Embryonic facial prominence (tissue), 1 donor: ENCODE results near the gene CHORDC1.
"Not testable (repeated sequence)": the region's sequence is repeated elsewhere in the genome, so short reads cannot be mapped to it uniquely, and the experiment has no call there.

ENCODE experiments used
- DNase-seq: peaks from one replicate; pipeline ENCODE4 v3.0.0-alpha.2; 2016; ENCODE audit errors: extremely low spot score

Gene CHORDC1

DNA sequence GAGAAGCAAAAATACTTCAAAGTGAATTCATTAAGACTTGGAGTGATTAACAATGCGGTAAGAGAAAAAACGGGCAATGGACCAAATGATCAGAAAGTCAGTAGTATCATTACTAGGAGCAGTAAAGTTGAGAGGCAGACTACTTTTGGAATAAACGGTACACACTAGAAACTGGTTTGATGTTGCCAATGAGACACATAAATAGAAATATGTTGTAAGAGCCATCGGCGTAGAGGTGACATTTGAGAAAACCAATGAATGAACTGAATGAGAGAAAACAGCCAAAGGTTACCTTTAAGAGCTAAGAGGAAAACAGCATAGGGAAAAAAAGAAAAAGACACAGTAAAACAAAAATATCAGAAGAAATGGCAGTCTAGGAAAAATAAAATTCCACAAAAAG, 6.2 kb downstream of the CHORDC1 start:
- DNase-seq, result no peak

DNA sequence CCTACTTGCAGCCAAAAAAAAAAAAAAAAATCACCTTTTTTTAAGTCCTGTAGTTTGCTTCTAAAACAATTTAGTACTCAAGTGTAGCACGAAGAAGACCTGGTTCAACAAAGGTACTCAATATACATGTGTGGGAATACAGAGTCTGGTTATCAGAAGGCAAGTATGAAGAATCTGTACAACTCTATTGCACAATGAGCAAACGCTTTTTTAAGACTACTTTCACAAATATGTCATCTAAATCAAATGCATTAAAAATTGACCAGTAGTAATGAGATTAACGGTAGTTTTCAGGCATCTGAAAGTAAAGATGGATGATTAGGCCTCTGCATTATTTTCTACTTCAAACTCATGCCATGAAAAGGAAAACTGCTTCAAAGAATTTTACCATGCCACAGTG, 9.5 kb downstream of the CHORDC1 start:
- no peak for DNase-seq

DNA sequence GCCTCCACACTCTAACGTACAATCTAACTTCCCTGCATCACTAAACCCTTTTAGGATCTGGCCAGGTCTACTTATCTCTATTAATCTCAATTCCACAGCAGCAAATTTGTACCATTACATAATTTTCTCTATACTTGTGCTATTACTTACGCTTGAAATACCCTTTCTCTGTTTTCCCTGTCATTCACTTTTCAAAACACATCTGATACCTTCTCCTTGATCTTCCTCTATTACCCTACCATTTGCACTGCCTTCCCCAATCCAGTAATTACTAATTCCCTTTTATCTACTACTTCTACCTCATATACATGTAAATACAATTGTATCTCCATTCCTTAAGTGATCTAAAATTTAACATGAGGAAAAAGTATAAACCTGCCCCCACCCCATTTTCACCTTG, 14.0 kb downstream of the CHORDC1 start:
- DNase-seq, result no peak

DNA sequence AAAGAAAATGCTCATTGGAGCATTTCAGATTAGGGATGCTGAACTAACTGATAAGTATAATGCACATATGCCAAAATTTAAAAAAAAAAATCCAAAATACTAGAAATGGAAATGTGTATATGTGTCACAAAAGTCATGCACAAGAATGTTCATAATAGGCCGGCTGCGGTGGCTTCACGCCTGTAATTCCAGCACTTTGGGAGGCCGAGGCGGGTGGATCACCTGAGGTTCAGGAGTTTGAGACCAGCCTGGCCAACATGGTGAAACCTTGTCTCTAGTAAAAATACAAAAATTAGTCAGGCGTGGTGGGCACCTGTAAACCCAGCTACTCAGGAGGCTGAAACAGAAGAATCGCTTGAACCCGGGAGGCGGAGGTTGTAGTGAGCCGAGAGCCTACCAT, 14.9 kb downstream of the CHORDC1 start:
- not testable (repeated sequence) for DNase-seq

DNA sequence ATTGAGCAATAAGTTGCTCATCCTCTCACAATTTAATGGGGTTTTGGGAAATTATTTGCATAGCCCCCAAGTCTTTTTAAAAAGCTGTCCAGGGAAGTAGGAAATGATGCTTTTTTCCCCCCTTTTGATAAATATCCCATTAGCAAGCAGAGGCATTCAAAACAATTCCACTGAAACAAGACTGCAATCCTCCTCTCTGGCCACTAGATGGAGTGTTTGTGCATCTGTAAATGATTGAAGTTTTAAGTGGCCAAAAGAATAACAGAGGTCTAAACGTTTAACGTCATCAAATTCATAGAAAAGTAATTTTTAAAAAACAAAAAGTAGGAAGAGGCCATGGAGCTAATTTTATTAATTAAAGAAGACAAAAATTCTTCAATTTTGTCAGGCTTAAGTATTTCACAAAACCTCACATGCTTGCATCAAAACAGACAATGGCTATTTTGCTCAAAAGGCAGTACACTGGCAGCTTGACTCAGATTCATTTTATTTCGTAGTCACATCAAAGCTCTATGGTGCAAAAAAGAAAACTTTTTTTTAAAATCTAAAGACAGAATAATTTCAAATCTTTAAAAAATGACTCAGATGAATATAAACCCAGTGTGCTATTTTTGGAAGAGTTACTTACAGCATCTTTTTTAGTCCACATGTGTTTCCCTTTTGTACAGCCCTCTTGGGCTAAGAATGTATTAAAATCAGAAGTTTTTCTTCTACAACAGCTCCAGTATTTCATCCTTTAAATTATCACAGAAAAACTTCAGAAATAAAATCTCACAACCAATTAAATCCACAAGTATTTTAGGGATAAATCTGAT, 17.8 kb downstream of the CHORDC1 start:
- DNase-seq, result no peak

DNA sequence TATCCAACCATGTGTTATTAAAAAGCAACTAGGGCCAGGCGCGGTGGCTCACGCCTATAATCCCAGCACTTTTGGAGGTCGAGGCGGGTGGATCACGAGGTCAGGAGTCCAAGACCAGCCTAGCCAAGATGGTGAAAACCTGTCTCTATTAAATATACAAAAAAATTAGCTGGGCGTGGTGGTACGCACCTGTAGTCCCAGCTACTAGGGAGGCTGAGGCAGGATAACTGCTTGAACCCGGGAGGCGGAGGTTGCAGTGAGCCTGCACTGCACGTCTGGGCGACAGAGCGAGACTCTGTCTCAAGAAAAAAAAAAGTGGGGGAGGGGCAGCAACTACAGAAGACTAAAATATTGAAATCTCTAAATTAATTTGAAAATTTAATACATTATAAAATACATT, 18.4 kb downstream of the CHORDC1 start:
- DNase-seq, result no peak

DNA sequence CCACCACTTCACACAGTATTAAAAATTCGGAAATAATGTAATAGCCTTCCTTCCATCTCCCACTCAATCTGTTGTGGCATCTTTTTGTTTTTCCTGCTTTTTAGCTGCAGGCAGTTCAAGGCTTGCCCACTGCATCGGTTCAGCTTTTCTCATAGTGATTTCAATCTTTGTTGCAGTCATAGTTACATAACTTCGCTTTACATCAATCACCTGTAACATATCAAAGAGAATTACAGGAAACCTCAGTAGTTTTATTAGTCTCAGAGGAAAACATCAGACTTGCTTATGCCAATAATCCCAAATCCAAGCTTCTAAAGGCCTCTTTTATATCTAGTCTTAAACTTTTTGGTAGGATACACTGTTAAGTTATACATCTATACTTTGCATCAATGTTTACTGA, 20.5 kb downstream of the CHORDC1 start:
- no peak for DNase-seq

DNA sequence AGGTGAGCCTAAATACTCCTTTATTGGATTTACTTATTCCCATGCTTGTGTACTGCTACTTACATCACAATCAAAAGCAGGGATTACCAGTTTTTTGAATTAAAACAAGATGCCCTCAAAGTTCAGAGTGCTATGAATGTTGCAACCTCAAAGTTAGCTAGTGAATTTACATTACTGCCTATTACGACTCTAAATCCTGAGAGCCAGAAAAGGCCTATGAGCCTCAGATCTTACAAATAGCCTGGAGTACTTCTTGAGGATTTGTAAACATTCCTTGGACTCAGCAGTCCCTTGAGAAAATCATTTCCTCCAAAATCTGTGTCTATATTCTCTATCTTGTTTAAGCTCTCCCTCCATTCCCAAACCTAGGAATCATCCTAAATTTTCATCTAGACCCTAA, 25.5 kb downstream of the CHORDC1 start:
- no peak for DNase-seq

DNA sequence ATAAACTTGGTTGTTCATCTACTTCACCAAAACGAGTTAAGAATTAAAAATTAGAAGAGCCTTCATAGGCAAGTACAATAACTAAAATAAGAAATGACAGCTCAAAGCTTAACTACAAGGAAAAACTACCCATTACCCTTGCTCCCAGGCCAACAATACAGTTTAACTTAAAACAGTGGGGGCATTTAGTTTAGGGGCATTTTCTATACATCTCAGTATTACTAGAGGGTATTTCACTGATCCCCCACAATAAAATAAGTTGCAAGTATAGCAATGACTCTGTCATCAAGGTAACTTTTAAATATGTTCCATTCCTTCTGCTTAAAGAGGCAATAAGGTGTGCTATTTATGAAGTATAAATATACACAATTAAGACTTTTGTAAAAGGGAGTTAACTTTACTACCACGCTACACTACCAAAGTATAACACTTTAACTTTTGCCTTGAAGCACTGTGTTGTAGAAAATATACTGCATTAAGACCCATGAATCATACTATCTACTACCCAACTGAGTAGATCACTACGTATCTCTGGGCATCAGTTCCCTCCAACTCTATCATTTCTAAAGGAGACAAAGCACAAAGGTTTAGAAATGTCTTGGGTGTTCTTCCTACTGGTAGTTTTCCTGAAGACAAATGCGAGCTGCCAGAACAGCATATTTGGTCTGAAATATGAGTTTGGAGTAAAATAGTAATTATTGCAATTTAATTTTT, 29.8 kb downstream of the CHORDC1 start:
- DNase-seq, result no peak

DNA sequence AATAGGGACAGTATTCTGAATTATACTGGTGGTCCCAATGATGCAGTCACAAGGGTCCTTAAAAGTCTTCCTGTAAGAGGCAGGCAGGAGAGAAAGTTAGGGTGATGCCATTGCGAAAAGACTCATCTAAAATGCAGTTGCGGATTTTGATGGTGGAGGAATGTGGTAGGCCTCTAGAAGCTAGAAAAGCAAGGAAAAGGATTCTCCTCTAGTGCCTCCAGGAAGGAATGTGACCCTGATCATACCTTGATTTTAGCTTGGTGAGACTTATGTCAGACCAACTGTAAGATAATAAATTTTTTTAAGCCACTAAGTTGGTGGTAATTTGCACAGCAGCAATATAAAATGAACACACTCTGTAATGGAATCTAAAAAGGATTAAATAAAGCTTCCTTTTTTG, 33.8 kb downstream of the CHORDC1 start:
- DNase-seq, result no peak

DNA sequence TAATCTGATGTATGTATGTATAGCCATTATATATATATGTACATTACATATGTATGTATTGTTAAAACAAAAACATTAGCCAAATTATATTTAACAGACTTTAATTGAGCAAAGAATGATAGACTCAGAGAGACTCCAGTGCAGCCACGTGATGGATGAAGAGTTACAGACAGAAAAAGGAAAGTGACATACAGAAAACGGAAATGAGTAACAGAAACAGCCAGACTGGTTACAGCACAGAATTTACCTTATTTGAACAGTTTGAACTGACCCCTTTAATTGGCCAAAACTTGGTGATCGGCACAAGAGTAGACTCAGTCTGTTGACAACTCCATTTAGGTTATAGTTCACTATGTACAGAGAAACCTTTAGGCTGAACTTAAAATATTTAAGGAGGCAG, 35.0 kb downstream of the CHORDC1 start:
- DNase-seq, result no peak

DNA sequence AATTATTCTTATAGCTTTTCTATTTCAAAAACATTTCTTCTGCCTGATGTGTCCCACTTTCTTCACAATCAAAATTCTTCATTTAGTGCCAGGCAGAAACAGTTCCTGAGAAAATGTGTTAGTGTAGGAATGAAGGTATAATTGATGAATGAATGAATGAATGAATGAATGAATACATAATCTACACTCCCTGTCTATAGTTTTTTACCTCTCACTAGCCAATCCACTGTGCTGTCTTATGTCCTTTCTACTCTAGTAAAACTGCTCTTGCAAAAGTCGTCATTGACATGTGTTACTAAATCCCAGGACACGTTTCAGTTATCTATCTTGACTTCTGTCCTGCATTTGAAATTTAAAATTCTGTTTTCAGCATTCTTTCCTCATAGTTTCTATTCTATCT, 42.9 kb downstream of the CHORDC1 start:
- DNase-seq, result no peak

DNA sequence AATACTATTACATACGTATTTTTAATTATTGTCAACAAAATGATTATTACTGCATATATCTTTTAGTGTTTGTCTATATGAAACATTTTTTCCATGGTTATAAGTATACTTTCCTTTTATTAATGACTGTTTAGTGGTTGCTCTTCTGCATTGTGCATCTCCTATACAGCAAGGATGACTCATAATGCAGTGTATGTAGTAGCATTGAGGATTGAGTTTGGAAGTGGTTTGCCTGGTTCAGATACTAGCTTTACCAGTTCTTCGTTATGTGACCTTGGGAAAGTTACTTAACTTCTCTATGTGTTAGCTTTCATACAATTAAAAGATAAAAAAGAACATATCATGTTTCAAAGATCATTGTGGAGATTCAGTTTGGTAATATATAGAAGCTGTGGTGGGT, 44.1 kb downstream of the CHORDC1 start:
- DNase-seq, result no peak

DNA sequence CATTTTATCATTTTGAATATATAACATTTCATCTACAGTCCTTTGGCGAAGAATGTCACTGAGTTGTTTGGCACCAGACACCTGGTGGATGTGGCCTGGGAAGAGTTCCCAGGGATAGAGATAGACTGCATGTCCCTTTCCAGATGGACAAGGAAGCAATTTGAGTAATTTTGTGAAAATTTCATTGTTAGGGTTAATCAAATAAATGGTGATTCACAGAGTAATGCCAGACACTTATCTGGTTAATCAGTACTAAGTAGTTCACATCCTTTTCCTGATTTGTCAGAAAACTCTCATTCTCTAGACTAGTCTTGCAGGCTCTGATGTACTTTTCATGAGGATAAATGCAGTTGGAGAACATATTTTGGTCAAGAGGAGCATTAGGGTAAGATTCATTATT, 46.8 kb downstream of the CHORDC1 start:
- DNase-seq, result no peak

DNA sequence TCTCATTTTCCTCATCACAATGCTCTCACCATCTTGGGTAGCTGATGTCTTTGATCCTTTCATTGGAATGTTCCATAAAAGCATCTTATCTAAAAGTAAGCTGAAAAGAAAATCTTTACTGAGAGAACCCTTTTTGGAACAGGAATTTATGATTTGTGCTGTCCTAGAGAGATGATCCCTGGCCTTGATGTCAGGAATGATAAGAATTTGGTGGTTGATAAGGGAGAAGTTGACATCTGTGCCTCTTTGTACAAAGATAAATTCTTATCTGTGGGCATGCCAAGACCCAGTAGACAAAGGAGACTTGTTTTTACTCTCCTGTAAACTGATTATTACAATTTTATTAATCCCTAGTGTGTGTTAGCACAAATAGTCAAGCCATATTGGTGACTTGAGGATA, 51.5 kb downstream of the CHORDC1 start:
- no peak for DNase-seq

DNA sequence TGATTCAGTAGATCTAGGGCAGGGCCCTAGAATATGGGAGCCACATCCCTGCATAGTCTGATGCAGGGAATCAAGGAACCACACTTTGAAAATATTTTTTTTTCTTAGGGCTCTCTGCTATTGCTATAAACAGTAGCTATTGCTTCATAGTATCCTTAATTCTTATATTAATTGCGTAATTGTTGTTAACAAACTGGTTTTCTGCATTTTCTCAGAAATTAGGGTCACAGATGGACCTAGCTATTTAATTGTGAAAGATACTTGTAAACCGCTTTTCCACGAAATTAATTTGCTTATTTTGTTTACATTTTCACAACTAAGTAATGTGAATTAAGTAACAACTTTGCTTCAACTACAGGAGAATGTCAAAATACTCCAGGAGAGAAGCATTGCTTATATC, 54.3 kb downstream of the CHORDC1 start:
- DNase-seq, result no peak

DNA sequence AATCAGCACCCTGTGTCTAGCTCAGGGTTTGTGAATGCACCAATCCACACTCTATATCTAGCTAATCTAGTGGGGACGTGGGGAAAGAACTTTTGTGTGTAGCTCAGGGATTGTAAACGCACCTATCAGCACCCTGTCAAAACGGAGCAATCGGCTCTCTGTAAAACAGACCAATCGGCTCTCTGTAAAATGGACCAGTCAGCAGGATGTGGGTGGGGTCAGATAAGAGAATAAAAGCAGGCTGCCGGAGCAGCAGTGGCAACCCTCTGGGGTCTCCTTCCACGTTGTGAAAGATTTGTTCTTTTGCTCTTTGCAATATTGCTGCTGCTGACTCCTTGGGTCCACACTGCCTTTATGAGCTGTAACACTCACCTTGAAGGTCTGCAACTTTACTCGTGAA, 55.1 kb downstream of the CHORDC1 start:
- DNase-seq, result not testable (repeated sequence)

DNA sequence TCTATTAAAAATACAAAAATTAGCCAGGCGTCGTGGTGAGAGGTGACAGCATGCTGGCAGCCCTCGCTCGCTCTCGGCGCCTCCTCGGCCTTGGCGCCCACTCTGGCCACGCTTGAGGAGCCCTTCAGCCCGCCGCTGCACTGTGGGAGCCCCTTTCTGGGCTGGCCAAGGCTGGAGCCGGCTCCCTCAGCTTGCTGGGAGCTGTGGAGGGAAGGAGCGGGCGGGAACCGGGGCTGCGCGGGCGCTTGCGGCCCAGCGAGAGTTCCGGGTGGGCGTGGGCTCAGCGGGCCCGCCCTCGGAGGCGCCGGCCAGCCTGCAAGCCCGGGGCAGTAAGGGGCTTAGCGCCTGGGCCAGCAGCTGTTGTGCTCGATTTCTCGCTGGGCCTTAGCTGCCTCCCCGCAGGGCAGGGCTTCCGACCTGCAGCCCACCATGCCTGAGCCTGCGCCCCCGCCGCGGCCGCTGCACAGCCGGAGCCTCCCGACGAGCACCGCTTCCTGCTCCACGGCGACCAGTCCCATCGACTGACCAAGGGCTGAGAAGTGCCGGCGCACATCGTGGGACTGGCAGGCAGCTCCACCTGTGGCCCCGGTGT, 55.8 kb downstream of the CHORDC1 start:
- DNase-seq, result not testable (repeated sequence)
